GM21529 (cell line): ENCODE measurements around the gene BIVM.

Experiments used
- ATAC-seq: cut with Tn5 transposase; IDR thresholded peaks from one replicate; pipeline ENCODE4 v1.9.1; 2021; ENCODE audit not compliant: unreplicated experiment

Gene BIVM

GRCh38 chr13:102877303-102877702 lies 78.4 kb downstream of the BIVM start:
- ATAC-seq: no peak

- ATAC-seq: no peak
Measured at GRCh38 chr13:102878481-102878880, 79.6 kb downstream of the BIVM start.

GRCh38 chr13:102879793-102880499 lies 81.0 kb downstream of the BIVM start:
- ATAC-seq: no peak

- no peak for ATAC-seq
Measured at GRCh38 chr13:102881819-102882686, 83.1 kb downstream of the BIVM start.
